Measurements from ENCODE around the gene SMIM44.
"Not testable (repeated sequence)": the region's sequence is repeated elsewhere in the genome, so short reads cannot be mapped to it uniquely, and the experiment has no call there.

The SMIM44 gene

DNA sequence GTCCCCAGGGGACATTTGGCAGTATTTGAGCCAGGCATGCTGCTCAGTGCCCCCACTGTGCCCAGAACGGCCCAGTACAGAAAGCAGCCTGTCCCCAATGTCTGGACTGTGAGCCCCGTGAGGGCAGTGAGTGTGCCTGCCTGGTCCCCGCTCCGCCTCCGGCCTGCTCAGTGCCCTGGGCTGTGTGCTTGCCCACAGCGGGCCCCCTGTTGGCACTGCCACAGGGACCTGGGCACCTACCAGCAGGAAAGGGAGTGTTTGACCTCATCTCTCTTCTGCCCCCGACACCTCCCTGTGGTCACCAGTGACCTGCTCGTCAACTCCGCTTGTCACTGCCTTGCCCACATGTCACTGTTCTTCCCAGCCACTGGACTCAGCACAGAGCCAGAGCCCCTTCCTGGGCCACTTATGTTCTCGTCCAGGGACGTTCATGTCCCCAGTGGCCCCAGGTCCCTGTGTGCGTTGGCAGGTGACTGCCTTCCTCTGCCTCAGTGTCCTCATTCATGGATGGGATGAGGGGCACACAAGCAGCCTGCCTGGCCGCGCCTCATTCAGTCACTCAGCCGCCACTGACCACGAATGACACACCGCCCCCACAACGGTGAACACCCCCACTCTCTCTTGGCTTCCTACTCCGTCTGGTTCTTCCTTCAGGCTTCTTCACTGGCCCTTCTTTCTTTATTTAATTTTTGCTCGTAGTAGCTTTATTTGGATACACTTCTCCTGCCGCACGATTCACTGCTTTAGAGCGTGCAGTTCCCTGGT lies 25.7 kb upstream of the SMIM44 start:
- no peak for DNase-seq (ENCODE audit: extremely low spot score)
- ChIA-PET CTCF (no interaction called here), POLR2A (no interaction called here)
- TF ChIP-seq, protein P1, sequence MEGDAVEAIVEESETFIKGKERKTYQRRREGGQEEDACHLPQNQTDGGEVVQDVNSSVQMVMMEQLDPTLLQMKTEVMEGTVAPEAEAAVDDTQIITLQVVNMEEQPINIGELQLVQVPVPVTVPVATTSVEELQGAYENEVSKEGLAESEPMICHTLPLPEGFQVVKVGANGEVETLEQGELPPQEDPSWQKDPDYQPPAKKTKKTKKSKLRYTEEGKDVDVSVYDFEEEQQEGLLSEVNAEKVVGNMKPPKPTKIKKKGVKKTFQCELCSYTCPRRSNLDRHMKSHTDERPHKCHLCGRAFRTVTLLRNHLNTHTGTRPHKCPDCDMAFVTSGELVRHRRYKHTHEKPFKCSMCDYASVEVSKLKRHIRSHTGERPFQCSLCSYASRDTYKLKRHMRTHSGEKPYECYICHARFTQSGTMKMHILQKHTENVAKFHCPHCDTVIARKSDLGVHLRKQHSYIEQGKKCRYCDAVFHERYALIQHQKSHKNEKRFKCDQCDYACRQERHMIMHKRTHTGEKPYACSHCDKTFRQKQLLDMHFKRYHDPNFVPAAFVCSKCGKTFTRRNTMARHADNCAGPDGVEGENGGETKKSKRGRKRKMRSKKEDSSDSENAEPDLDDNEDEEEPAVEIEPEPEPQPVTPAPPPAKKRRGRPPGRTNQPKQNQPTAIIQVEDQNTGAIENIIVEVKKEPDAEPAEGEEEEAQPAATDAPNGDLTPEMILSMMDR (IDR thresholded peaks at IDR 0.05; ENCODE audit: control extremely low read depth, extremely low read depth, low read depth, missing control alignments): no peak

DNA sequence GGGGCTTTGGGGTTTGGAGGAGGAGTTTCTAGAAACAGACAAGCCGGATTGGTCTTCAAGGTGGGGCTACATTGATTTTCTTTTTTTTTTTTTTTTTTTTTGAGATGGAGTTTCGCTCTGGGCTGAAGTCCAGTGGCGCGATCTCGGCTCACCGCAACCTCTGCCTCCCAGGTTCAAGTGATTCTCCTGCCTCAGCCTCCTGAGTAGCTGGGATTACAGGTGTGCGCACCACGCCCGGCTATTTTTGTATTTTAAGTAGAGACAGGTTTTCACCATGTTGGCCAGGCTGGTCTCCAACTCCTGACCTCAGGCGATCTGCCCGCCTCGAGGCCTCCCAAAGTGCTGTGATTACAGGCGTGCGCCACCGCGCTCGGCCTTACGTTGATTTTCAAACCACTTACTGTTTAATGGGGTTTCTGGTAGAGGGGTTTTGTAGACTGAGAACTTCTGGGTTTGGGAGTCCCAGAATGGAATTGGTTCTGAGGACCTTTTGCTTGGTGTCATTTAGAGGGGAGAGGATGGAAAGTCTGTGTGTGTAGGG lies 24.9 kb upstream of the SMIM44 start:
- CTCF ChIA-PET; POLR2A ChIA-PET; DNase-seq (ENCODE audit: extremely low spot score): not testable (repeated sequence)

DNA sequence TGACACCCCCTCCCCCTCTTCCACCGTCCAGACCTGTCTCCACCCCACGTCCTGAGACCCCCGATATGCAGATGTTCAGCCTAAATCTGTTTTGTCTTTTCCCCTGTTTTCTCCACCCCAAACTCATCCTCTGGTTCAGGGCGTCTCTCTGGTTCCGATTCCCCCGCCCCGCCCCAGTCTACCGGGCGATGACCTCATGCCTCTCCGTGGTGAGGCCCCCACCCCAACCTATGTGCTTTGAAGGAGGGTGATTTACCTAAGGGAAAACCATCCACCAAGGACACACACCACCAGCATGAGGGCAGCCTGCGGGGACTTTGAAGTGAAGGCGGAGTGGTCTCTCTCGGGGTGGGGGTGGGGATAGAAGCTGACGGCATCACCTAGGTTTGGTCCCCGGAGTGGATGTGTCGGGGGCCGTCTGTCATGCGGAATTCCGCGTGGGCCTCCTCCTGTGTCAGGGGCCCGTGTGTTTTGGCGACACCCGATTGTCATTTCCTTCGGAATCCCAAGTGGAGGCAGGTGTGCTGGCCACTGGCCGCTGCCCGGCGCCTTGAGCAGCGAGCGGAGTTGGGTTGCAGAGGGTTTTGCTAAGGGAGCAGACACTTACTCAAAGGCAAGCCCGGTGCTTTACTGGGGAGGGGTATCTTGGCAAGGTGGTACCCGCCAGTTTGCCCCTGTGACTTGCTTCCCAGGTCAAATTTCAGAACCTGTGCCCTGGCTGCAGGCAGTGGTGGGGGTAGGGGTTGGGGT lies 24.3 kb upstream of the SMIM44 start:
- DNase-seq (ENCODE audit: extremely low spot score): no peak
- TF ChIP-seq, protein P1 (IDR thresholded peaks at IDR 0.05; ENCODE audit: control extremely low read depth, extremely low read depth, low read depth, missing control alignments): no peak
- CTCF ChIA-PET: no interaction called here
- POLR2A ChIA-PET: no interaction called here

DNA sequence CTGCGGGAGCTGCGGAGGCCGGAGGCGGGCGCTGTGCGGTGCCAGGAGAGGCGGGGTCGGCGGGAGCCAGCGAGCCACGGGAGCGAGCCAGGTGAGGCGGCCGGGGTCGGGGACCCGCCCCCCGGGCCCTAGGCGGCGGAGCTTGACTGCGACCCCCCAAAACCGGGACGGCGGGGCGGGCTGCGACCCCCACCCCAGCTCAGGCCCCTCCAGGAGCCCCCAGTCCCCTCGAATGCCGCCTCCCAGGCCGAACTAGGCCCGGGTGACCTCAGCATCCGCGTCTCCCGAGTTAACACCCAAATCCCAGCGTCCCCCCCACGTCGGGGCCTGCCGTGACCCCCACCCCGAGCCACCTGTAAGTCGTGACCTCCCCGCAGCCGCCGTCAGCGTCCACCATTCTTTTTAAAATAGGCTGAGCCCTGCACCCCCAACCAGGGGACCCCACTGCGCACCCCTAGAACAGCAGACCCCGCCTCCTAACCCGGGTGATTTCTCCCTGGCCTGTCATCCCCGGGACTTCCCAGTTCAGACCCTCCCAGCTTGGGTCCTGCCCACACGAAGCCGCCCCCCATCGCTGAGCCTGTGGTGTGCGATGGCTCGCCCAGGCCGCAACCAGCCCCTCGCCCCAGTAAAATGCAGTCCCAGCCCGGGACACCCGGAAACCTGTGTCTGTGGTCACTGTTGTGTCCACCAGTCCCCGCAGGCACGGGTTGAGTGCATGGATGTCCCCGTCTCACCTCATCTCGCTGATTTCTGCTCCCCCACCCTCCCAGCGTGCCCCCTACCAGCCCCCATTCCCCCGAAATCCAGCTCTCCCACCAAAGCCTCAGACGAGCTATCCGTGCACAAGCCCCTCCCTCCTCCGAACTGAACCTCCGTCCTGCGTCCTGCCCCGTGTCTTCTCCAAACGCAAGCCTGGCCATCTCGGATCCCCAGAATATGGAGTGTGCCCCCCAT lies 23.4 kb upstream of the SMIM44 start:
- DNase-seq (ENCODE audit: extremely low spot score): peak; percentile 55
- TF ChIP-seq, protein P1 (IDR thresholded peaks at IDR 0.05; ENCODE audit: control extremely low read depth, extremely low read depth, low read depth, missing control alignments): no peak
- ChIA-PET CTCF (interaction anchor here (1.9 kb wide), 1 partner anchor 22 kb away, joined by 5 read pairs; no protein-coding TSS in a partner anchor), POLR2A (interaction anchor here (0.7 kb wide), 1 partner anchor 302 kb away, joined by 4 read pairs; no protein-coding TSS in a partner anchor)

DNA sequence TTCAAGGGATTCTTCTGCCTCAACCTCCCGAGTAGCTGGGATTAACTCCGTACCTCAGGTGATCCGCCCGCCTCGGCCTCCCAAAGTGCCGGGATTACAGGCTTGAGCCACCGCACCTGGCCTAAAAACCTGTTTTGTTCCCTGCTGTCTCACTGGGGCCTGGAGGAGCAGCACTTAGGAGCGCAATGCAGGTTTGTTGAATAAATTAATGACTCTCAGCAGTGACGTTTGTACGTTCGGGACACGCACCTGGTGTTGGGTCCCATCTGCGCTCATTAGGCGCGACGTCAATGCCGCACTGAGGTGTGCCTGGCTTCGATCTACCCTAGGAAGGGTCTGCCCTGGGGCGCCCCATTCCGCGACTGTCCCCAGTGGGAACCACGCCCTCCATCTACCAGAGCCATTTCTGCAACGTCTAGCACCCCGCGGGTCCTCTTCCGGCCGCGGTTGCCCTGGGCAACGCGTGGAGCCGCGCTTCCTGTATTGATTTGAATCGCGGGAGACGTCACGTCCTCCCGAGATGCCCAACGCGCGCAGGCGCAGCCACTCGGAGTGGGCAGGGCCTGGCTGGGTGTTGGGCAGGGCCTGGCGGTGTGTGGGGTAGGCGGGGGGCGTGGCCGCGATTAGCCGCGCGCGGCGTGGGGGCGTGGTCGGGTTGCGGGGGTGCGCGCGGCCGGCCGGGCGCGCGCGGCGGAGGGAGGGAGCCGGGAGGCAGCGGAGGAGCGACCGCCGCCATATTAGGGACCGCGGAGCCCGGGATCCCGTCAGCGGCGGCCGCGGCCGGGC lies 22.6 kb upstream of the SMIM44 start, which contains the start of gene FZR1:
Gene FZR1 (plus strand): TSS at position 714 of the 786 bp plus-strand sequence. CDS start 16,679 bp downstream, outside the sequence.
- DNase-seq (ENCODE audit: extremely low spot score): peak; percentile 100
- TF ChIP-seq, protein P1 (IDR thresholded peaks at IDR 0.05; ENCODE audit: control extremely low read depth, extremely low read depth, low read depth, missing control alignments): no peak
- ChIA-PET POLR2A (interaction anchor here (0.7 kb wide), 1 partner anchor 301 kb away, joined by 4 read pairs; no protein-coding TSS in a partner anchor), CTCF (interaction anchor here (1.9 kb wide), 1 partner anchor 21 kb away, joined by 5 read pairs; no protein-coding TSS in a partner anchor)

DNA sequence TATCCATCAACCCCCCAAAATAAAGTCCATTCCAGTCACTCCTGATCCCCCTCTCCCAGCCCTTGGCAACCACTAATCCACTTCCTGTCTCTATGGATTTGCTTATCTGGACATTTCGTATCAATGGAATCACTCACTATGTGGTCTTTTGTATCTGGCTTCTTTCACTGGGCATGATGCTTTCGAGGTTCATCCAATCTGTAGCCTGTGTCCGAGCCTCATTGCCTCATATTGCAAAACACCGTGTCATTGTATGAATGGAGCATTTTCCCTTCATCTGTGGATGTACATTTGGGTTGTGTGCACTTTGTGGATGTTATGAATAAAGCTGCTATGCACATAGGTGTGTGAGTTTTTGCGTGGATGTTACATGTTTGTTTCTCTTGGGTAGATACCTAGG lies 21.5 kb upstream of the SMIM44 start:
- CTCF ChIA-PET: interaction anchor here (1.9 kb wide), 1 partner anchor 20 kb away, joined by 5 read pairs; no protein-coding TSS in a partner anchor
- TF ChIP-seq, protein P1 (IDR thresholded peaks at IDR 0.05; ENCODE audit: control extremely low read depth, extremely low read depth, low read depth, missing control alignments): no peak
- POLR2A ChIA-PET: no interaction called here
- no peak for DNase-seq (ENCODE audit: extremely low spot score)

All from GM10248 (cell line).